ENCODE measurements around the gene TET3. TPM values are rescaled to one million over a fixed set of nuclear protein-coding genes. Genes with fewer than 3 reads are reported as not detected.

TET3 gene
- total and polyA plus RNA-seq, 2 of the 8 experiments (the other 6 are each of a cell fraction or from before 2014, with no cell fraction given), result 4.5 to 21.1 TPM

DNA sequence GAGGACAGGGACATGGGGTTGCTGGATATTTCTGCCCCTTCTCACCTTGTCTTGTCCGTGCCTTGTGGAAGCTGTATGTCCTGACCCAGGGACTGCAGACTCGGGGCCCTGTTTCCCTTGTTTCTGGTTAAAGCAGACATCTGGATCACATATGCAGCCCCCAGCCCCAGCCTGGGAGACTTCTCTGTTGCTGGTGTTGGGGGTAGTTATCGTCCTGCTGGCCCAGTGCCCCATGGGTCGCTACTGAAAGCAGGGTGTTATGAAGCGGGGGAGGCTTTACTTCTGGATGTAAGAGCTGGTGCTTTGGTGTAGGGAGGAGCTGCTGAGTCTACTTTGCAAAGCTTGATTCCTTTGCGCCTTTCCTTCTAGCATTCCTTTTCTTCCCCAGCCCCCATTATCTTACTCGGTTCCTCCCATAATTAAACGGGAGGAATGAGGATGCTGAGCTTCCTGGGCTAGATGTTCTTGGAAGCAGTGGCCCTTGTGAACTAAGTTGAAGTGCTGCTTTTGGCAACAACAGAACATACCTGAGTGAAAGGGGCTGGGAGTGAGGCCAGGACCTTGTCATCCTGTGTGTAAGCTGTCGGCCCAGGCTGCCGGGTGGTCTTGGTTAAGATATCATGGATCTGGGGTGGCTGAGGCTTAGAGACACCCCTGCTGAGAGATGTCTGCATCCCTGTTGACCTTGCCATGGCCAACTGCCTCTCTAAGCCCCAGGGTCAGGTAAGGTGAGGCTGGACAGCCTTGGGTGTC, 3.4 kb downstream of the TET3 start:
- Histone ChIP-seq H2AK5ac (ENCODE audit: low read depth, low read length) (no peak overlapping the region), H3K9ac (replicated peaks in 1 of 4; ENCODE audit: extremely low read depth in 1 of 4, low read depth in 3 of 4, low read length in 3 of 4) (no peak overlapping the region), H2BK12ac (ENCODE audit: low read depth, low read length) (no peak overlapping the region), H3K4ac (replicated peaks; ENCODE audit: insufficient read length, low read depth, low read length) (no peak overlapping the region), H2BK15ac (ENCODE audit: low read length) (no peak overlapping the region), H3K4me1 (replicated peaks in 1 of 4; ENCODE audit: control insufficient read depth in 3 of 4, insufficient read depth in 4 of 4, low read length in 3 of 4) (peaks cover 11 to 26% (median 15%) of the 10 kb centered on the region in 4 experiments; a peak in 6 of 7 replicates), H2BK20ac (ENCODE audit: low read length) (no peak overlapping the region), H2AFZ (ENCODE audit: low read length) (no peak overlapping the region), H4K20me1 (replicated peaks in 1 of 2; ENCODE audit: control insufficient read depth in 1 of 2, insufficient read depth in 2 of 2, low read length in 2 of 2) (peaks cover 19 to 24% of the 10 kb centered on the region in 2 experiments), H2BK120ac (replicated peaks; ENCODE audit: low read depth, low read length) (no peak overlapping the region), H3K4me2 (ENCODE audit: insufficient read depth in 1 of 2, low read depth in 2 of 2, low read length in 2 of 2) (peak overlapping the region; percentile 44 to 74), H3K27me3 (replicated peaks in 1 of 4; ENCODE audit: control insufficient read depth in 3 of 4, extremely low read depth in 1 of 4, insufficient read depth in 3 of 4, low read length in 3 of 4) (peaks cover 0 to 14% (median 3%) of the 10 kb centered on the region in 4 experiments; a peak in 3 of 7 replicates), H3K36me3 (ENCODE audit: control insufficient read depth in 2 of 4, insufficient read depth in 4 of 4, low read length in 3 of 4) (peaks cover 0 to 4% (median 0%) of the 10 kb centered on the region in 4 experiments; a peak in 3 of 8 replicates), H3K23ac (ENCODE audit: insufficient read length) (no peak overlapping the region), H4K8ac (ENCODE audit: extremely low read depth, insufficient read depth, low read length) (no peak overlapping the region), H3K14ac (ENCODE audit: insufficient read length) (no peak overlapping the region), H3K9me3 (ENCODE audit: insufficient read depth in 2 of 2, low read depth in 1 of 2, low read length in 1 of 2) (no peaks in the 10 kb centered on the region), H3K23me2 (ENCODE audit: low read depth, low read length) (peaks cover 16% of the 10 kb centered on the region), H4K5ac (ENCODE audit: insufficient read length, low read depth, low read length) (no peak overlapping the region), H3K27ac (ENCODE audit: low read depth, low read length) (no peak overlapping the region), H3K79me1 (ENCODE audit: low read depth, low read length) (peaks cover 22% of the 10 kb centered on the region), H3K56ac (replicated peaks; ENCODE audit: insufficient read length, low read depth, low read length) (no peak overlapping the region), H3K18ac (ENCODE audit: extremely low read depth, low read length) (no peak overlapping the region), H2BK5ac (ENCODE audit: low read depth, low read length) (no peak overlapping the region), H4K91ac (replicated peaks; ENCODE audit: insufficient read length, low read length) (no peak overlapping the region), H3K4me3 (ENCODE audit: extremely low read depth in 1 of 4, insufficient read depth in 2 of 4, low read depth in 3 of 4, low read length in 4 of 4) (peak overlapping the region in 3 of 4 experiments; percentile 4 to 28 (median 10); a peak in 3 of 8 replicates), H3K79me2 (ENCODE audit: control insufficient read depth in 1 of 2, insufficient read depth in 2 of 2, low read length in 2 of 2) (peaks cover 17 to 69% of the 10 kb centered on the region in 2 experiments; a peak in 3 of 4 replicates)
- ChIA-PET CTCF (ENCODE audit: partially characterized antibody) (interaction anchor here (0.6 to 1.9 kb wide), 12 partner anchors 8 to 261 kb away, joined by 3 to 8 read pairs (median 3); no protein-coding TSS in a partner anchor), POLR2A (ENCODE audit: partially characterized antibody) (interaction anchor here (1.0 to 7.5 kb wide), 9 partner anchors 8 to 65 kb away, joined by 3 to 94 read pairs (median 4); no protein-coding TSS in a partner anchor)
- no peak for TF ChIP-seq GTF2F1 (IDR thresholded peaks at IDR 0.05; ENCODE audit: borderline replicate concordance, low read depth, low read length)
- TF ChIP-seq POU5F1 (IDR thresholded peaks at IDR 0.05; ENCODE audit: low read depth, low read length), result no peak
- FAIRE-seq, result no peak
- DNase-seq (ENCODE audit: low read depth in 1 of 2, low spot score in 2 of 2), result no peak
- WGBS, 2 experiments (ENCODE audit: extremely low coverage in 1 of 2, insufficient coverage in 1 of 2, insufficient read length in 1 of 2, insufficient replicate concordance in 2 of 2, low coverage in 1 of 2, low lambda C conversion rate in 2 of 2, missing lambda C conversion rate in 1 of 2), result 75% methylated on average over 10 of the region's 10 CpGs; no CpG with 5 or more reads in 1 of the 2 experiments

Measured in H1 (cell line).